Upper lobe of right lung (tissue), 1 donor: ENCODE results near the gene CBLIF. TPM values are rescaled to one million over a fixed set of nuclear protein-coding genes. Genes with fewer than 3 reads are reported as not detected.

Experiments
- ATAC-seq: fragments of 200-7000 bp; cut with Tn5 transposase; one replicate; pipeline ENCODE4 v1.9.1; 2020; ENCODE audit warnings: mild to moderate bottlenecking, moderate library complexity
- DNase-seq: peaks from one replicate; pipeline ENCODE4 v3.0.0-alpha.2; 2020
- H3K27ac ChIP-seq: fragments of 200-600 bp; one replicate; pipeline ENCODE4 v1.8.0; 2022
- H3K27me3 ChIP-seq: fragments of 200-600 bp; one replicate; pipeline ENCODE4 v1.8.0; 2022; ENCODE audit warnings: mild to moderate bottlenecking
- H3K36me3 ChIP-seq: fragments of 200-600 bp; one replicate; pipeline ENCODE4 v1.8.0; 2022
- H3K4me1 ChIP-seq: fragments of 200-600 bp; one replicate; pipeline ENCODE4 v1.8.0; 2022
- H3K4me3 ChIP-seq: fragments of 200-600 bp; one replicate; pipeline ENCODE4 v1.8.0; 2022; ENCODE audit warnings: mild to moderate bottlenecking
- H3K9me3 ChIP-seq: fragments of 200-600 bp; one replicate; pipeline ENCODE4 v1.8.0; 2022
- intact Hi-C: fragments of 100-400 bp; cut with DNase I; formaldehyde crosslinking; loops from one replicate; pipeline ENCODE4 v1.11.0; 2022
- total RNA-seq: library from RNA; stranded (reverse); fragmentation: NEBNext Ultra II Directional; extraction: Animal tissue kit (Norgen Biotek cat#: 25700); gene quantifications from one replicate; pipeline ENCODE4 v1.2.1, GENCODE V29; 2021
- TF ChIP-seq, protein P1 (sequence below): fragments of 200-600 bp; IDR thresholded peaks from one replicate; pipeline ENCODE4 v1.8.0; 2022; ENCODE audit warnings: antibody characterized with exemption
- donor health status: DM: no; HTN: yes; CAD: no; lungs with severe emphysema.

CBLIF gene
- total RNA-seq, 1 donor from 2014 or later = not detected

DNA sequence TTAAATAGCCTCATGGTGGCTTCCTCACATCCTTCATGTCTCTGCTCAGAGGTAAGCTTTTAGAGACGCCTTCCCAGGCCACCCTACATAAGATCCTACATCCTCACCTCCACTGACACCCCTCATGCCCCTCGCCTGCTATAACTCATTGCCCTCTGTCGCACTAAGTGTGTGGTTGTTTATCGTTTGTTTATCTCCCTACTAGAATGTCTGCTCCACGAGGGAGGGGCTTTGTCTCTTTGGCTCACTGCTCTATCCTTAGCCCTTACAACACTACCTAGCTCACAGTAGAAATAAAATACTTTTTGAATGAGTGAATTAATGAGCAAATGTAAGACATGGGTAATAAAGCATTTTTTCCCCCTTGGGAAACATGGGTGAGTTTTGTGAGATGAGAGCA lies 1.3 kb upstream of the CBLIF start:
- H3K27me3 ChIP-seq = no peaks in the 10 kb centered on the region
- DNase-seq = no peak
- H3K36me3 ChIP-seq = no peaks in the 10 kb centered on the region
- no peaks in the 10 kb centered on the region for H3K9me3 ChIP-seq
- intact Hi-C loops = no loop called here
- H3K4me1 ChIP-seq = no peaks in the 10 kb centered on the region
- H3K27ac ChIP-seq = no peak overlapping the region
- H3K4me3 ChIP-seq = no peak overlapping the region
- TF ChIP-seq, protein P1, sequence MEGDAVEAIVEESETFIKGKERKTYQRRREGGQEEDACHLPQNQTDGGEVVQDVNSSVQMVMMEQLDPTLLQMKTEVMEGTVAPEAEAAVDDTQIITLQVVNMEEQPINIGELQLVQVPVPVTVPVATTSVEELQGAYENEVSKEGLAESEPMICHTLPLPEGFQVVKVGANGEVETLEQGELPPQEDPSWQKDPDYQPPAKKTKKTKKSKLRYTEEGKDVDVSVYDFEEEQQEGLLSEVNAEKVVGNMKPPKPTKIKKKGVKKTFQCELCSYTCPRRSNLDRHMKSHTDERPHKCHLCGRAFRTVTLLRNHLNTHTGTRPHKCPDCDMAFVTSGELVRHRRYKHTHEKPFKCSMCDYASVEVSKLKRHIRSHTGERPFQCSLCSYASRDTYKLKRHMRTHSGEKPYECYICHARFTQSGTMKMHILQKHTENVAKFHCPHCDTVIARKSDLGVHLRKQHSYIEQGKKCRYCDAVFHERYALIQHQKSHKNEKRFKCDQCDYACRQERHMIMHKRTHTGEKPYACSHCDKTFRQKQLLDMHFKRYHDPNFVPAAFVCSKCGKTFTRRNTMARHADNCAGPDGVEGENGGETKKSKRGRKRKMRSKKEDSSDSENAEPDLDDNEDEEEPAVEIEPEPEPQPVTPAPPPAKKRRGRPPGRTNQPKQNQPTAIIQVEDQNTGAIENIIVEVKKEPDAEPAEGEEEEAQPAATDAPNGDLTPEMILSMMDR = no peak
- ATAC-seq = no peak

DNA sequence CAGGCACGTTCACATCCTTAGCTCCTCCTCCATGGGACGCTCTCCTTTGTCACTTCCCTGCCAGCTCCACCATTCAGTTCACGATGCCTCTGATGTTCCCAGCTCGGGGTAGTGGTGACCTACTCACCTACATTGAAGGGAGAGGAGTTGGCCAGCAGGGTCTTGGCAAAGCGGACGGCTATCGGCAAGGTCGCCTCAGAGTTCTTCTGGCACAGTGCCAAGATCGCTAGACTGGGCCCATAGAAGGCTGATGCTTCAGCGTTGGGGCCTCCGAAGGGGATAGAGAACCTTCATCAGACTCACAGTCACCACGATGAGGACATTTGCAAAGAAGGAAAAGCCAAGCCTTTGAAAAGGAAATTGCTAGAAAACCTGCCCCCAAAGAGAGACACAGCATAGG lies 3.0 kb downstream of the CBLIF start:
- no peak overlapping the region for H3K4me3 ChIP-seq
- H3K27ac ChIP-seq = no peak overlapping the region
- ATAC-seq (no peak), DNase-seq (no peak)
- TF ChIP-seq, protein P1 = no peak
- no peaks in the 10 kb centered on the region for H3K4me1 ChIP-seq
- no peaks in the 10 kb centered on the region for H3K36me3 ChIP-seq
- no peaks in the 10 kb centered on the region for H3K9me3 ChIP-seq
- intact Hi-C loops = no loop called here
- no peaks in the 10 kb centered on the region for H3K27me3 ChIP-seq

DNA sequence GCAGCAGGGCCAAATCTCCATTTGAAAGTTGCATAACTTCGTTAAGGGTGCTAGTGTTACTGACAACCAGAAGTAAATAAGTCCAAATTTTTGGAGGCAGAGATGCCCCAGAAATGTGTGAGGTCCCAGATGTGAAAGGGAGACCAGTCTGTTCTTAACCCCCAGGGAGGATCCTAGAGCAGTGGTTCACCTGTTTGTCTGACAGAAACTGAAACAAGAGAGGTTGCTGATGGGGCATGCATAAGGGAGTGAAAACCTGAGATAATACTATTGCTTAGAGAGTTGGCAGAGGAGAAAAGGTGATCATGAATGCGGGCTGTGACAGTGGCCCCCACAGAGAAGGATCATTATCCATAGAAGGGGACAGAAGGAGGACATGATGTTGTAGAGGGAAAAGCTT lies 3.8 kb downstream of the CBLIF start:
- Histone ChIP-seq H3K9me3 (no peaks in the 10 kb centered on the region), H3K4me1 (no peaks in the 10 kb centered on the region), H3K4me3 (no peak overlapping the region), H3K36me3 (no peaks in the 10 kb centered on the region), H3K27ac (no peak overlapping the region), H3K27me3 (no peaks in the 10 kb centered on the region)
- TF ChIP-seq, protein P1 = no peak
- DNase-seq = no peak
- intact Hi-C loops = no loop called here
- no peak for ATAC-seq

DNA sequence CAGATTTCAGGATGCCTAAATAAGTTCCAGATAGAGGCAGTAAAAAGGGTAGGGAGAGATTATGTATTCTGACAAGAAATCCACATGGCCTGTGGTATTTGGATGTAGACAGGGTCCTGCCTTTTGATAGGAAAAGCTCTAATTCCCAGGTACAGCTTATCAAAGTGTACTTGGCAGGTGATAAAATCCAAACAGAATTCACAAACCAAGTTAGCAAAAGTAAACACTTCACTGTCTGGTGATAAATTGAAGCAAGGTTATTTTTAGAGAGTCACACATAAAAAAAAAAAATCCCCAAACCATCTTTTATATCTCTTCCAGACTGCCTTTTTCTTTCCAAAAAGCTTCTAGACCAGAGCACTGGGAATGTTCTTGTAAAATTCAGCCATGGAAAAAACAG lies 5.7 kb downstream of the CBLIF start:
- Histone ChIP-seq H3K27ac (no peak overlapping the region), H3K4me1 (no peaks in the 10 kb centered on the region), H3K36me3 (no peaks in the 10 kb centered on the region), H3K4me3 (no peak overlapping the region), H3K27me3 (no peaks in the 10 kb centered on the region), H3K9me3 (no peaks in the 10 kb centered on the region)
- intact Hi-C loops = no loop called here
- ATAC-seq (no peak), DNase-seq (no peak)
- TF ChIP-seq, protein P1 = no peak

DNA sequence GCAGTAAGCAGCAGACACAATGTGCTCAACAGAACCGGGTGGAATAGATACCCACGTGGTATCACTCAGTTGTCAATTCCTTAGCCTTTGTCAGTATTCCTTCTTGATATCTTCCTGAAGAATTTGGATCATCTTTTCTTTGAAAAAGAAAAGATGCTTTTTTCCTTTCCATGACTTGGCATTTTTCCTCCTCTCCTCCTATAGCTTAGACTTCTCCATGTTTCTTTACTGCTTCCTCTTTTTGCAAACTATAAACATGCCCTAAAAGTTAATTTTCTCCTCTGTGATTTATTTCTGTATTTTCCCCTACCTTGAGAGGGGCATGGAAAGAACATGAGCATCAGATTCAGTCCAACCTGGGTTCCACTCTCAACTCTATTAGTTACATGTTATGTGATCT lies 11.7 kb downstream of the CBLIF start:
- no peaks in the 10 kb centered on the region for H3K9me3 ChIP-seq
- H3K4me3 ChIP-seq = no peak overlapping the region
- H3K27ac ChIP-seq = no peak overlapping the region
- ATAC-seq (no peak), DNase-seq (no peak)
- no peaks in the 10 kb centered on the region for H3K27me3 ChIP-seq
- intact Hi-C loops = no loop called here
- H3K4me1 ChIP-seq = no peaks in the 10 kb centered on the region
- no peaks in the 10 kb centered on the region for H3K36me3 ChIP-seq
- TF ChIP-seq, protein P1 = no peak

DNA sequence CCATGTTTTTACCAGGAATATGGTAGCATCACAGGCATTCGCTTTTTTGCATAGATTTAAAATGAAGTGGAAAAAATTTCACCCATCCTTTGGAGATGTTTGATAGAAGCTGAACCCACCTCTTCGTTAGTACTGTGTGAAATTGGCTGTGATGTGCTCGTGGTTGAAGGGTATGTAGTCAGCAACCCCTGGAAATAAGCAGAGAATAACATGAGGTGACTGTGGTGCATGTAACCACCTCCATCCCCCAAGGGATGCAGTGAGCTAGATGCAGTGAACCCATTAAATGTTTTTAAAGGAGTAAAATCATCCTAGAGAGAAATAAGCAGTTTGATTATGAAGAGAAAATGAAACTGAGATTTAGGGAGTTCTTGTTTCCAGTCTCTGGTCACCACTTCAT lies 15.9 kb downstream of the CBLIF start:
- ATAC-seq = no peak
- intact Hi-C loops = no loop called here

More for the DNA sequence above, 15.9 kb downstream of the CBLIF start:
- Histone ChIP-seq H3K27ac (no peak overlapping the region), H3K4me3 (no peak overlapping the region), H3K4me1 (no peaks in the 10 kb centered on the region), H3K9me3 (no peaks in the 10 kb centered on the region), H3K36me3 (no peaks in the 10 kb centered on the region), H3K27me3 (no peaks in the 10 kb centered on the region)
- TF ChIP-seq, protein P1 = no peak
- DNase-seq = no peak
